GM13976 (cell line): ENCODE data around the gene DIAPH2.

Experiments
- DNase-seq: peaks from one replicate; pipeline ENCODE4 v3.0.0; 2012; ENCODE audit warnings: low spot score
- CTCF ChIP-seq: IDR thresholded peaks from 2 replicates; pipeline ENCODE4 v1.5.1; 2012; ENCODE audit warnings: borderline replicate concordance, mild to moderate bottlenecking; ENCODE audit not compliant: insufficient read depth; ENCODE audit errors: extremely low read depth, missing control alignments, control extremely low read depth
- in situ Hi-C: fragments of 300-500 bp; cut with MboI; formaldehyde crosslinking; loops from one replicate; pipeline ENCODE4 v1.12.0; 2022; ENCODE audit warnings: low sequenced_read_pairs, mixed read lengths, inconsistent platforms; ENCODE audit not compliant: unreplicated experiment

DIAPH2 gene

DNA sequence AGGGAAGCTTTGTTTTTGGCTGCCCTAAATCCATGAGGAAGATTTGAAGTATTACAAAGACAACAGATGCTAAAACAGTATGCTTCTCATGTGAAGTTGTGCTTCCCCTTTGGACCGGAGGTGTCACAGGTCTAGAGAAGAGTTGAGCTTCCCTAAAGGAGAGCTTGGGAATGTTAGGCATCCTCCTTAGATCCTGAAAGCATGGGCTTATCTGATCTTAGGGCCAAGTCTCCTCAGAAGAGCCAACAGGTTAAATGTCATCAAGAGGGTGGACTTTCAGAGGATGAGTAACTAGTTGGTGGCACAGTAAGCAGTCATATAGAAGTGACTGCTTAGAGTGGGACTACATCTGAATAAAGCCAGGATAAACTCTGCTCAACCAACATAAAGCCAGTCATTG is 404.5 kb downstream of the DIAPH2 start:
- no peak for DNase-seq
- TF ChIP-seq CTCF, result no peak
- in situ Hi-C loops, result no loop called here

DNA sequence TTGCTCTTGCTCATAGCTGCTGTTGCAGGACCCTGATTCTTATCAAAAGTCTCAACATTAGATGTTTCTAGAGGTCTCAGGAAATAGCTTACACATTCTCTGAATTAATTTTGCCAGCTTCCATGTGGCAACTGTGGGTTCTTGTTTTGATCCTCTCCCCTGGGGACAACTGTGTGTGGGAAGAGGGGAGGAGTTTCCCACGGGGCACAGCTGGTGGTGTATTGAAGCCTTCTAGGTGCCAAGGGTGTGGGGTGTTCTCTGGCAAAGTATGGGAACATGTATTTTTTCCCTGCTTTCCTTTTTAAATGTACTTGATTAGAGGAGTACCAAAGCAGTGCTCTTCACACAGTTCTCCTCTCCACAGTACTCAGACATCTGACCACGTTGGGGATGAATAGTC is 411.7 kb downstream of the DIAPH2 start:
- TF ChIP-seq CTCF, result no peak
- in situ Hi-C loops, result no loop called here
- DNase-seq, result no peak

DNA sequence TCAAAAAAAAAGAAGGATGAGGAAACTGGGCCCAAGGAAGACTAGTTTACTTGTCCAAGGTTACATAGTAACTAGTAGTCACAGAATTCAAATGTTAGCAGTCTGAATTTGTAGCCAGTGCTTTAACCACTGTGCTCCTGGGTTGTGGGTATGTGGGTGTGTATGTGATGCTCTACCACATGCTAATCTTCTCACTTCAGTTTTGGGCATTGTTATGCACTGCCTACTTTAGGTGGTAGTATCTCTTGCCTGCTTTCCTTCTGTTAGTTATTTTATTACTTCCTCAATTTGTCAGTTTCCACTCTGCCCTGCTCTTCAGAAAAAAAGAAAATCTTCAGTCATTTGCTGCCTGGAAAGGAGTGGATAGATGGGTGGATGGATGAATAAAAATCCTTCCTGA is 418.3 kb downstream of the DIAPH2 start:
- no peak for DNase-seq
- in situ Hi-C loops, result no loop called here
- no peak for TF ChIP-seq CTCF

GRCh38 chrX:97109730-97110129 is 425.1 kb downstream of the DIAPH2 start:
- TF ChIP-seq CTCF, result no peak
- DNase-seq, result no peak
- in situ Hi-C loops, result no loop called here

DNA sequence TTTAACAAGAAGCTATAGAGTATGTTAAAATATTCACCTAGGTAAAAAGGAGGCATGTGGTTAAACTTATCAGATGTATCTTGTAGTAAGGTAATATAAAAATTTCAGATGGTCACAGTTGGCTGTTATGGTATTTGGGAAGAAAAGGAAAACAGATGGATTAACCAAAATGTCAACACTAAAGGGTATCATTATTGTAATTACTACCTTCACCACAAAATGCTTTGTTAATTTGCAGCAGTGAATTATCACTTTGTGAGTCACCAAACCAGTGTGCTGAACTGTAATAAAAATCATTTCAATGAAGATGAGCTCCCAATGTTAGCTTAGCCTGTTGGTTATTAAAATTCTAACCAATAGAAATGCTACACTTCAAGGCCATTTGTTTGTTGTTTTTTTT is 432.9 kb downstream of the DIAPH2 start:
- DNase-seq, result no peak
- no peak for TF ChIP-seq CTCF
- in situ Hi-C loops, result no loop called here

DNA sequence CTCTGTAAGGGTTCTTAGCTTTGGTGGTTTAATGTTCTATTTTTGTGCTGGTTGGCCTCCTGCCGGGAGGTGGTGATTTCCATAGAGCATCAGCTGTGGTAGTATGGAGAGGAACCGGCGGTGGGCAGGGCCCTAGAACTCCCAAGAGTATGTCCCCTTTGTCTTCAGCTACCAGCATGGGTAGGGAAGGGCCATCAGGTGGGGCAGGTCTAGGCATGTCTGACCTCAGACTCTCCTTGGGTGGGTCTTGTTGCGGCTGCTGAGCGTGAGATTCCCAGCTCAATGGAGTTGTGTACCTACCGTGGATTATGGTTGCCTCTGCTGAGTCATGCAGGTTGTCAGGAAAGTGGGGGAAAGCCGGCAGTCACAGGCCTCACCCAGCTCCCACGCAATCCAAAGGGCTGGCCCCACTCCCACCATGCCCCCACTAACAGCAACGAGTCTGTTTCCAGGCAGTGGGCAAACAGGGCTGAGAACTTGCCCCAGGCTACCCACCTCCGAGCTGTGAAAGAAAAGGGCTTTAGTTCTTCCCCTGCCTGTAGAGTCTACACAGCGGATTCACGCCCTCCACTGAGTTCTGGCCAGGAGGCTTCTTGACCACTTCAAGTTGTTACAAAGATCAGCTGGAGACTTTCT is 434.9 kb downstream of the DIAPH2 start:
- TF ChIP-seq CTCF, result no peak
- DNase-seq, result no peak
- in situ Hi-C loops, result no loop called here

GRCh38 chrX:97123001-97123400 is 438.4 kb downstream of the DIAPH2 start:
- in situ Hi-C loops, result no loop called here
- DNase-seq, result no peak
- TF ChIP-seq CTCF, result no peak
